Measurements from ENCODE around the gene CDC14A.
A peak's percentile ranks its signal among the peaks of the same experiment; 100 is the strongest.

Gene CDC14A

GRCh38 chr1:100499194-100499811 lies 147.0 kb downstream of the CDC14A start:
- no peak for DNase-seq

GRCh38 chr1:100502052-100502792 lies 149.9 kb downstream of the CDC14A start:
- DNase-seq = no peak

GRCh38 chr1:100506217-100506616 lies 153.9 kb downstream of the CDC14A start:
- no peak for DNase-seq

GRCh38 chr1:100510451-100510850 lies 158.1 kb downstream of the CDC14A start:
- DNase-seq = peak; percentile 31

DNA sequence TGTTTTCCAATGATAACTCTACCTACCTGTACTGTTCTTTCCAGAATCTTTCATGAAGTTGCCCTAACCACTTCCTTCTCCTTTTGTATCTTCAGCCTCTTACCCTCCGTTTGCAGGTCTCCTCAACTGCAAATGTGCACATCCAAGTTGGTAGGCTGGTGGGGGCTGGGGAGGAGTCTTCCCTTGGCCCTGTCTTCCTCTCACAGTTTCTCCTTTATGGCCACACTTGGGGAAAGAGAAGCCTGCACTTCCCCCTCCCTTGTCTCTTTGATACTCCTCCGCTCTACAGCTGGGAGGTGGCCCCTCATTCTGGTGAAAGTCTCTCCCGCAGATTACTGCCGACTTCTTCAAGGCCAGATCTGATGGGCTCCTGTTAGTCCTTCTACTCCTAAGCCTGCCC lies 158.8 kb downstream of the CDC14A start:
- peak; percentile 84 for DNase-seq

DNA sequence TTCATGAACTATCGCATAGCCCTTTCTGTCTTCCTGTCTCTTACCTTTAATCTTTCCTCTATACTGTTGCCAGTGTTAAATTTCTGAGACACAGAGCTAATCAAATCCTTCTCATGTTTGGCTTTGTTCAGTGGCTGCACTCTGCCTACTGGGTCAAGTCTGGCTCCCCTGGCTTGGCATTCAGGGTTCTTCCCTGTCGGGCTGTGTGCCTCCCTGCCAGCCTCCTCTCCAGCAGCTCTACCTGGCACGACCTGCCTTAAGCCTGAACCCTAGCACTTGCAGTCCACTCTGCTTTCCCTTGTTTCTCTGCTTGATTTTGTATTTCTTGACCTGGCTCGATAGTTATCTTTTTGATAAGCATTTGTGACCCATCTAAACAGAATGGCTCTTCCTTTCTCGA lies 159.5 kb downstream of the CDC14A start:
- no peak for DNase-seq

- DNase-seq = no peak
These were observed 160.6 kb downstream of the CDC14A start for GRCh38 chr1:100512803-100513352.

- peak; percentile 66 for DNase-seq
These were observed 164.6 kb downstream of the CDC14A start for GRCh38 chr1:100516857-100517256.

GRCh38 chr1:100517515-100517914 lies 165.2 kb downstream of the CDC14A start:
- no peak for DNase-seq

DNA sequence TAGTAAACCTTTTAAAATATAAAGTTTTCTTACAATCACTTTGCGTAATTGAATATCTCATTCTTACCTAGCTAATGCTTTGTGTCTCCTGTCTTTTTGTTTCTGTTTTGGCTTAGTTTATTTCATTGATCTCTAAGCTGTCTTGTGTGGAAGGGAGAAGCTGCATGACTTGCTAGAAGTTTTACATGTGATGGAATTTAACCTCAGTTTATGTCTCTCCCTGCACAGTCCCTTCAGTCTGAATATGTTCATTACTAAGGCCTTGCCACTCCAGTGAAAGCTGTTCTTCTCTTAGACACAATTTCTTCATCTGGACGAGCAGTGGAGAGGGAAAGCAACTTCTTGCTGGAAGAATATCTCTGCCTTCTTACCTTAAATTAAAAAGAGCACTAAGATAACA lies 165.7 kb downstream of the CDC14A start:
- DNase-seq = no peak

DNA sequence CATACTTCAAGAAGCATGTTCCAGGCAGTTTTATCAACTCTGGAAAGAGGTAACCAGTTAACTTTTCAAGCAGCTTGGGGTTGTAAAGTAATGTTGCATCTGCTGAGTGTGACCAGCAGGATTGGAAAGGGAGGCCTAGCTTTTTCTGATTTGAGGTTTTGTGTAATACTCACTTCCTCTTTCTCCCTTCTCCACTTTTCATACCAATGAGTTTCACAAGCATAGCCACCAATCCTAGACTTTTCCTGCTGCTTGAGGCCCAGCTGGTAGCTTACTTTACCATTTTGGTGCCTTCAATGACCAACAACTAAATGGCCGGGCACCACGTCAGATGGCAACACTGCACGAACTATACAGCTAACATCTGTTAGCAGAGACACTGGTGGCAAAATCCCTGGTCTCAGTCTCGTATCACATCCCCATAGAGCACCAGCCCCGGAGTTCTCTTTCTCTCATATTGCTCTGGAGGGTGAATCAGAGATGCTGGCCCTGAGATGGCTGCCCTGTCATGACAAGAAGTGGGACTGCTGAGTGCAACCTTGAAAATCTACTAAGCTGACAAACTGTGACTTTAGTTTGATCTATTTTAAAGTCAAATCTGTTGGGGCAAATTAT lies 170.8 kb downstream of the CDC14A start:
- DNase-seq = peak; percentile 83

- DNase-seq = no peak
These were observed 172.0 kb downstream of the CDC14A start for GRCh38 chr1:100524355-100524754.

DNA sequence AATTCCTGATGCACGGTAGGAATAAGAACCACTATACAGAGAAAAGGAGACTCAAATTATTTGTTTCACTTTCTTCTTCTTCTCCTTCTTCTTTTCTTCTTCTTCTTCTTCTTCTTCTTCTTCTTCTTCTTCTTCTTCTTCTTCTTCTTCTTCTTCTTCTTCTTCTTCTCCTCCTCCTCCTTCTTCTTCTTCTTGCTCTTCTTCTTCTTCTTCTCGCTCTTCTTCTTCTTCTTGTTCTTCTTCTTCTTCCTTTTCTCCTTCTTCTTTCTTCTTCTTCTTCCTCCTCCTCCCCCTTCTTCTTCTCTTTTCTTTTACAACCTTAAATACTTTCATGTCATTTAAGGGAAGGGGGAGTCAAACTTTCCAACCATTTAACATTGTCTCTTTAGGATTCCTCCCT lies 174.6 kb downstream of the CDC14A start:
- no peak for DNase-seq

GRCh38 chr1:100528871-100529270 lies 176.6 kb downstream of the CDC14A start:
- DNase-seq = no peak

- DNase-seq = no peak
These were observed 177.8 kb downstream of the CDC14A start for GRCh38 chr1:100530141-100530540.

DNA sequence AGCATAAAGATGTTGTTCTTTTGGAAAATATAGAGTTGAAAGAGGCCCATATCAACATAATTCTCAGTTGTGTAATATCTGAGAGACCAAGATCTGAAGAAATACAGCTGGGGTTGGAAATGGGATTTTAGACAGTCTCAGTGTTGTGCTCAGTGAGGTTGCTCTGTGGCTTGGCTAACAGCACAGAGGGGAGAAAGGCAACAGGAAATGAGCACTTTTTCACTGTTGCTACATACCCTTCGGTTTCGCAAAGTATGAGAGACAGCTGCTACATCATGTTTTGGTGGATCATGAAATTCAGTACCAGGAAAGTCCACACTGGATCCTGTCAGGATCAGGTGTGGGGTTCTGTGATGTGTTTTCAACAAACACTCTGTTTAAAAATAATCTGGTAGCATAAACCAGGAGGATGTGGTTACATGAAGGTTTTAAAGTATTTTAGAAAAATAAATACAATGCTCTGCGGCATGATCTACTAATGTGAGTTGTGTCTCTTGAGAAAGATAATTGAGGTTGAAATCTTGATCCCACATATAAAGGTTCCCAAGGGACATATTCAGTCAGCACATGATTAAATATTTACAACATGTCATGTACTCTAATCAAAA lies 178.7 kb downstream of the CDC14A start:
- peak; percentile 91 for DNase-seq

DNA sequence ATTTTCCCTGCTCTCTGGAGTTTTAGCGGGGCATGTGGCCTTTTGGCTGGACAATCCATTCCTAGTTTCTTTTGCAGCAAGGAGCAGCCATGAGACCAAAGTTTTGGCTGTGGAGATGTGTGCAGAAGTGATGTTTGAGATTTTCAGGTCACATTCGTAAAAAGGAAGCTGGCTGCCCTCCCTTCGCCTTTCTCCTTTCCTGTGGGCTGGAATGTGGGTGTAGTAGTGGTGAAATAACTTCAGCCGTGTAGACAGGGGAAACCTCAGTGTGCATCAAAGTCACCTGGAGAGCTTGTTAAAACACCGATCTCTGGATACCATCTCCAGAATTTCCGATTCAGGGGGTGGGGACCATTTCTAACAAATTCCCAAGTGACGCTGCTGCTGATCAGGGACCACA lies 180.3 kb downstream of the CDC14A start:
- no peak for DNase-seq

DNA sequence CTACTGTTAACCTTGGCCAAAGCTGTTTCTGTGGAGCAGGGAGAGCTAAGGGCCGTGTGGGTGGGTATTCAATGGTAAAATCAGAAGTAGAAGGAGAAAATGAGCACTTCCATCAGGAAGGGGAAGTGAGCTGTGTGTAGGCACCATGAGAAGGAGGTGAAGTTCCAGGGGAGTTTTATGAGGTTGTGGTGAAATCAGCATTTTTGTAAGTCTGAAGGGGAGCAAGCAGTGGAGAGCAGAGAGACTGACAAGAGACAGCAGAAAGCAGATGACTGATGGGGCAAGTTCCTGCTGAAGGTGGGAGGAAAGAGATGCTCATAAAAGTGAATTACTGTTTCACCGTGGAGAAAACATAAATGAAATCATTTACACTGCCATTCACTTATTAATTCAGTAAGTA lies 183.0 kb downstream of the CDC14A start:
- peak; percentile 81 for DNase-seq

- DNase-seq = no peak
These were observed 183.7 kb downstream of the CDC14A start for GRCh38 chr1:100536031-100536430.

DNA sequence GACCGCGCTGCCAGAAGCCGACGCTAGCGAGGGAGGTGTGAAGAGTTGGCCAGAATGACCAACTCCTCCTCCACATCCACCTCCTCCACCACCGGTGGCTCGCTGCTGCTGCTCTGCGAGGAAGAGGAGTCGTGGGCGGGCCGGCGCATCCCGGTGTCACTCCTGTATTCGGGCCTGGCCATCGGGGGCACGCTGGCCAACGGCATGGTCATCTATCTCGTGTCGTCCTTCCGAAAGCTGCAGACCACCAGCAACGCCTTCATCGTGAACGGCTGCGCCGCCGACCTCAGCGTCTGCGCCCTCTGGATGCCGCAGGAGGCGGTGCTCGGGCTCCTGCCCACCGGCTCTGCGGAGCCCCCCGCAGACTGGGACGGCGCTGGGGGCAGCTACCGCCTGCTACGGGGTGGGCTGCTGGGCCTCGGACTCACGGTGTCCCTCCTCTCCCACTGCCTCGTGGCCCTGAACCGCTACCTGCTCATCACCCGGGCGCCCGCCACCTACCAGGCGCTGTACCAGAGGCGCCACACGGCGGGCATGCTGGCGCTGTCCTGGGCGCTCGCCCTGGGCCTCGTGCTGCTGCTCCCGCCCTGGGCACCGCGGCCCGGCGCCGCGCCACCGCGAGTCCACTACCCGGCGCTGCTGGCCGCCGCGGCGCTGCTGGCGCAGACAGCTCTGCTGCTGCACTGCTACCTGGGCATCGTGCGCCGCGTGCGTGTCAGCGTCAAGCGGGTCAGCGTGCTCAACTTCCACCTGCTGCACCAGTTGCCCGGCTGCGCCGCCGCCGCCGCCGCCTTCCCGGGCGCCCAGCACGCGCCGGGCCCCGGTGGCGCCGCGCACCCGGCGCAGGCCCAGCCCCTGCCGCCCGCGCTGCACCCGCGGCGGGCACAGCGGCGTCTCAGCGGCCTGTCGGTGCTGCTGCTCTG lies 186.9 kb downstream of the CDC14A start:
- no peak for DNase-seq

GRCh38 chr1:100539836-100540536 lies 187.7 kb downstream of the CDC14A start:
- DNase-seq = no peak

- DNase-seq = no peak
These were observed 190.0 kb downstream of the CDC14A start for GRCh38 chr1:100542285-100542684.

Data from GF-D8 (cell line).